Psoas muscle (tissue), 8 donors: ENCODE data around the gene MRPL54. TPM values are rescaled to one million over a fixed set of nuclear protein-coding genes. Genes with fewer than 3 reads are reported as not detected.

Experiments
- ATAC-seq, 4 donors: fragments of 200-7000 bp; cut with Tn5 transposase; one replicate each; pipeline ENCODE4 v1.9.1; 2020; ENCODE audit warnings: moderate library complexity in 3 of 4, mild to moderate bottlenecking in 2 of 4
- DNase-seq, 2 donors: peaks; one replicate each; pipeline ENCODE4 v3.0.0-alpha.2; 2020
- H3K27ac ChIP-seq: fragments of 200-600 bp; one replicate; pipeline ENCODE4 v1.8.0; 2022
- H3K27me3 ChIP-seq, 3 donors: fragments of 200-600 bp in 1 of 3; one replicate each; pipeline versions ENCODE4 v1.6.1 to v1.8.0; 2013 to 2022; ENCODE audit warnings: low read length in 2 of 3, mild to moderate bottlenecking in 2 of 3, moderate library complexity in 1 of 3; ENCODE audit not compliant: insufficient read depth in 3 of 3
- H3K36me3 ChIP-seq, 2 donors: fragments of 200-600 bp in 1 of 2; one replicate each; pipeline versions ENCODE4 v1.6.1 to v1.8.0; 2013 to 2022; ENCODE audit warnings: low read depth in 1 of 2, mild to moderate bottlenecking in 1 of 2, moderate library complexity in 1 of 2; ENCODE audit not compliant: insufficient read depth in 1 of 2
- H3K4me1 ChIP-seq: fragments of 200-600 bp; one replicate; pipeline ENCODE4 v1.8.0; 2022
- H3K4me3 ChIP-seq: fragments of 200-600 bp; one replicate; pipeline ENCODE4 v1.8.0; 2022; ENCODE audit warnings: mild to moderate bottlenecking
- H3K9me3 ChIP-seq: fragments of 200-600 bp; one replicate; pipeline ENCODE4 v1.8.0; 2022
- CTCF ChIP-seq: fragments of 200-600 bp; IDR thresholded peaks from one replicate; pipeline ENCODE4 v1.8.0; 2022; ENCODE audit warnings: antibody characterized with exemption
- whole genome bisulfite sequencing, 3 donors: extraction: QIAGEN DNeasy Blood & Tissue Kit; methylation state at CpG; one replicate each; pipeline versions ENCODE4 v1.1.6 to v1.1.7; 2013; 5-methylcytosine and 5-hydroxymethylcytosine counted together
- intact Hi-C, 2 donors: fragments of 100-400 bp; cut with DNase I; formaldehyde crosslinking; loops; one replicate each; pipeline versions ENCODE4 v1.11.0 to v1.14.2; 2022
- polyA plus RNA-seq, 3 donors: library from polyadenylated mRNA; stranded (reverse); fragments of 200-250 nt; gene quantifications; one replicate each; pipeline ENCODE4 v1.2.3, GENCODE V29; 2013
- total RNA-seq, 4 donors: library from RNA; stranded (reverse); fragmentation: NEBNext Ultra II Directional in 2 of 4; extraction: Animal tissue kit (Norgen Biotek cat#: 25700) in 2 of 4; gene quantifications; one replicate each; pipeline versions ENCODE4 v1.2.1 to v1.2.4, GENCODE V29; 2021 to 2023
- donor health status: healthy with polysubstance abuse.
- donor health status: DM: no; HTN: no; CAD: no; lungs with moderate emphysema.
- donor health status: Bipolar disorder and iron deficiency.
- donor health status: healthy.
- donor health status: DM: yes; HTN: yes; CAD: no.
- donor health status: DM: no; HTN: no; CAD: no.
- donor health status: DM: no; HTN: no; CAD: no.
- donor health status: DM: yes; HTN: yes; CAD: no.

The MRPL54 gene
- total and polyA plus RNA-seq, 7 donors, result 35.2 to 81.3 (median 51.6) TPM

GRCh38 chr19:3723883-3724282 lies 38.6 kb upstream of the MRPL54 start:
- ATAC-seq (no peak), DNase-seq (no peak)
- no peaks in the 10 kb centered on the region for H3K4me1 ChIP-seq
- 16 to 24% (median 19%) methylated on average over 7 to 8 of the region's 8 CpGs for WGBS, 3 donors
- H3K4me3 ChIP-seq, result no peak overlapping the region
- no peak for TF ChIP-seq CTCF
- H3K36me3 ChIP-seq, result no peaks in the 10 kb centered on the region
- intact Hi-C loops, result no loop called here
- H3K27ac ChIP-seq, result no peak overlapping the region
- H3K27me3 ChIP-seq, result peaks cover 0 to 48% (median 20%) of the 10 kb centered on the region in 3 donors
- H3K9me3 ChIP-seq, result no peaks in the 10 kb centered on the region

GRCh38 chr19:3725121-3725520 lies 37.4 kb upstream of the MRPL54 start:
- H3K9me3 ChIP-seq, result no peaks in the 10 kb centered on the region
- DNase-seq (no peak), ATAC-seq (no peak)
- peaks cover 0 to 37% (median 18%) of the 10 kb centered on the region in 3 donors for H3K27me3 ChIP-seq
- H3K36me3 ChIP-seq, result no peaks in the 10 kb centered on the region
- WGBS, 3 donors, result 46 to 56% (median 55%) methylated on average over 3 of the region's 3 CpGs
- no peak for TF ChIP-seq CTCF
- no peaks in the 10 kb centered on the region for H3K4me1 ChIP-seq
- H3K4me3 ChIP-seq, result no peak overlapping the region
- H3K27ac ChIP-seq, result no peak overlapping the region
- intact Hi-C loops, result no loop called here

GRCh38 chr19:3725640-3726310 lies 36.7 kb upstream of the MRPL54 start:
- Histone ChIP-seq H3K4me3 (no peak overlapping the region), H3K36me3 (no peaks in the 10 kb centered on the region), H3K9me3 (no peaks in the 10 kb centered on the region), H3K4me1 (no peaks in the 10 kb centered on the region), H3K27me3 (peaks cover 0 to 30% (median 15%) of the 10 kb centered on the region in 3 donors), H3K27ac (no peak overlapping the region)
- intact Hi-C loops, result no loop called here
- 24 to 27% (median 24%) methylated on average over 14 of the region's 14 CpGs for WGBS, 3 donors
- ATAC-seq (no peak), DNase-seq (no peak)
- no peak for TF ChIP-seq CTCF

GRCh38 chr19:3730457-3730958 lies 32.0 kb upstream of the MRPL54 start:
- H3K9me3 ChIP-seq, result no peaks in the 10 kb centered on the region
- no peaks in the 10 kb centered on the region for H3K4me1 ChIP-seq
- DNase-seq, result no peak
- H3K27me3 ChIP-seq, result peaks cover 0 to 8% (median 0%) of the 10 kb centered on the region in 3 donors
- no peak overlapping the region for H3K4me3 ChIP-seq
- TF ChIP-seq CTCF, result no peak
- H3K36me3 ChIP-seq, result no peaks in the 10 kb centered on the region
- intact Hi-C loops, result no loop called here
- ATAC-seq, result no peak
- H3K27ac ChIP-seq, result no peak overlapping the region
- 92 to 95% (median 92%) methylated on average over 32 of the region's 32 CpGs for WGBS, 3 donors

- 60 to 77% (median 76%) methylated on average over 1 of the region's 1 CpG for WGBS, 3 donors
These were observed 30.4 kb upstream of the MRPL54 start for GRCh38 chr19:3732108-3732507.

More at GRCh38 chr19:3732108-3732507, 30.4 kb upstream of the MRPL54 start:
- no peak overlapping the region for H3K27ac ChIP-seq
- intact Hi-C loops, result no loop called here
- ATAC-seq, result no peak
- H3K4me1 ChIP-seq, result no peaks in the 10 kb centered on the region
- no peak for DNase-seq
- no peak overlapping the region for H3K4me3 ChIP-seq
- no peak for TF ChIP-seq CTCF
- H3K27me3 ChIP-seq, result peaks cover 0 to 8% (median 0%) of the 10 kb centered on the region in 3 donors
- no peaks in the 10 kb centered on the region for H3K36me3 ChIP-seq
- no peaks in the 10 kb centered on the region for H3K9me3 ChIP-seq
